Adrenal gland (tissue), 5 donors: ENCODE data around the gene GPLD1.

Experiments used
- CTCF ChIP-seq, 6 experiments: fragments of 450-650 bp in 4 of 6; fragments of 200-600 bp in 2 of 6; sonication (generic) in 1 of 6; IDR thresholded peaks; 1 replicate in 5 of 6; 2 replicates in 1 of 6; pipeline versions ENCODE4 v1.5.1 to v1.8.0; 2016 to 2021; ENCODE audit warnings: antibody characterized with exemption in 6 of 6, mild to moderate bottlenecking in 2 of 6, moderate library complexity in 1 of 6
- POLR2A ChIP-seq, 2 donors: fragments of 450-650 bp; IDR thresholded peaks; one replicate each; pipeline ENCODE4 v1.6.1; 2017; ENCODE audit warnings: antibody characterized with exemption in 2 of 2, mild to moderate bottlenecking in 2 of 2, moderate library complexity in 1 of 2
- donor health status: DM: no; HTN: no; CAD: no.

- no peak for TF ChIP-seq CTCF (IDR thresholded peaks at IDR 0.05)
- no peak for TF ChIP-seq POLR2A (IDR thresholded peaks at IDR 0.05)
Measured at GRCh38 chr6:24387818-24388217, 101.6 kb downstream of the GPLD1 start.
